Activated CD4-positive, alpha-beta T cell treated with anti-CD3 and anti-CD28 coated beads for 4 hours (primary cell): Measurements from ENCODE around the gene NDE1.

Source experiments
- DNase-seq, 2 donors: peaks; one replicate each; pipeline ENCODE4 v3.0.0-alpha.2; 2020

The NDE1 gene

DNA sequence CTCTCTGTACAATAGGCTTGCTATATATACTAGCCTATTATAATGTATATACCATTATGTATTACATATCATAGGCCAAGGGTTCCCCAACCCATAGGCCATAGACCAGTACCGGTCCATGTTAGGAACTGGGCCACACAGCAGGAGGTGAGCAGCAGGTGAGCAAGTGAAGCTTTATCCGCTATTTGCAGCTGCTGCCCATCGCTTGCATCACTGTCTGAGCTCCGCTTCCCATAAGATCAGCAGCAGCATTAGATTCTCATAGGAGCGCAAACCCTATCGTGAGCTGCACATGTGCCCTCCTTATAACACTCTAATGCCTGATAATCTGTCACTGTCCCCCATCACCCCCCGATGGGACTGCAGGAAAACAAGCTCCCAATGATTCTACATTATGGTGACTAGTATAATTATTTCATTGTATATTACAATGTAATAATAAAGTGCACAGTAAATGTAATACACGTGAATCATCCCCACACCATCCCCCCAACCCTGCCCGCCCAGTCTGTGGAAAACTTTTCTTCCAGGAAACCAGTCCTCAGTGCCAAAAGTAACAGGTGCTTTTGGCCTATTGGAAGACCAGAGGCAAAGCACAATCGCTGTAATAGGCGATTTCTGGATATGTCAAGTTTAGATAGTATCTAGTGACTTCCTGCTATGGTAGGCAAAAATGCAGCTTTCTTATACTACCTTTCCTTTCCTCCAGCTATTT lies 122.7 kb downstream of the NDE1 start:
- DNase-seq: no peak

DNA sequence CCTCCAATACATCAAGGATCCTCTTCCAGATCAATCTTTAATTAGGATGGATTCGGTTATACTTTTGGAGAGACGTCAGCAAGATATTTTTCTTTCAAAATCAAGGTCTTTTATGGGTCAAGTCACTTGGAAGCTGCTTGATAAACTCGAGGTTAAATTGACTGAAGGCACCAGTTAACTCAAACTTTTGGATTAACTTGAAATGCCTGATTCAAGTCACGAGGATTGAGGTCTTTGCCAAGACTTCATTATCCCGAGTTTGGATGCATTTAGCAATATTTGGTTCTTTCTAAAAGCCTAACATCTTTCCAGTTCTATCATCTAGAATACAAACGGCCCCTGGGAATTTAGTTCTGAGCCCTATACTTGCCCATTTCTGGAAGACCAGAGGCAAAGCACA lies 123.9 kb downstream of the NDE1 start:
- DNase-seq: no peak

GRCh38 chr16:15775209-15775608 lies 125.2 kb downstream of the NDE1 start:
- no peak for DNase-seq

- no peak for DNase-seq
Observed at GRCh38 chr16:15775663-15776304, 125.7 kb downstream of the NDE1 start.
